MM.1S (cell line): Measurements from ENCODE around the gene STAMBPL1.

Experiments
- DNase-seq: peaks from one replicate; pipeline ENCODE4 v3.0.0-alpha.2; 2015
- H2AFZ ChIP-seq: fragments of 300-600 bp; sonication (generic); 2 replicates; pipeline ENCODE4 v1.6.0; 2016; ENCODE audit warnings: antibody characterized with exemption, low read length
- H3F3A ChIP-seq: fragments of 300-600 bp; sonication (generic); 2 replicates; pipeline ENCODE4 v1.6.1; 2016; ENCODE audit warnings: mild to moderate bottlenecking, antibody characterized with exemption, low read length, moderate library complexity, mixed read lengths; ENCODE audit not compliant: insufficient read depth
- H3K27ac ChIP-seq: fragments of 300-600 bp; sonication (generic); 2 replicates; pipeline ENCODE4 v1.5.1; 2016; ENCODE audit warnings: mild to moderate bottlenecking, low read length
- H3K27me3 ChIP-seq: fragments of 300-600 bp; sonication (generic); replicated peaks from 2 replicates; pipeline ENCODE4 v1.6.0; 2016; ENCODE audit warnings: low read length; ENCODE audit not compliant: insufficient read depth
- H3K36me3 ChIP-seq: fragments of 300-600 bp; sonication (generic); replicated peaks from 2 replicates; pipeline ENCODE4 v1.6.1; 2016; ENCODE audit warnings: mild to moderate bottlenecking, low read length, mixed read lengths; ENCODE audit not compliant: insufficient read depth
- H3K4me1 ChIP-seq: fragments of 300-600 bp; sonication (generic); 2 replicates; pipeline ENCODE4 v1.6.1; 2016; ENCODE audit warnings: low read length, mixed read lengths
- H3K4me2 ChIP-seq: fragments of 300-600 bp; sonication (generic); 2 replicates; pipeline ENCODE4 v1.6.0; 2016; ENCODE audit warnings: low read depth, low read length
- H3K4me3 ChIP-seq: fragments of 300-600 bp; sonication (generic); 2 replicates; pipeline ENCODE4 v1.5.1; 2016; ENCODE audit warnings: low read length, mixed read lengths
- H3K79me2 ChIP-seq: fragments of 300-600 bp; sonication (generic); 2 replicates; pipeline ENCODE4 v1.6.1; 2016; ENCODE audit warnings: mixed run types, low read length, mixed read lengths
- H3K9ac ChIP-seq: fragments of 300-600 bp; sonication (generic); 2 replicates; pipeline ENCODE4 v1.6.1; 2016; ENCODE audit warnings: low read length, mixed read lengths
- H3K9me2 ChIP-seq: fragments of 300-600 bp; sonication (generic); replicated peaks from 2 replicates; pipeline ENCODE4 v1.6.1; 2016; ENCODE audit warnings: mild to moderate bottlenecking, low read length, mixed read lengths; ENCODE audit not compliant: insufficient read depth
- H3K9me3 ChIP-seq: fragments of 300-600 bp; sonication (generic); replicated peaks from 2 replicates; pipeline ENCODE4 v1.6.1; 2016; ENCODE audit warnings: mild to moderate bottlenecking, low read length, mixed read lengths; ENCODE audit not compliant: insufficient read depth
- H4K20me1 ChIP-seq: fragments of 300-600 bp; sonication (generic); 2 replicates; pipeline ENCODE4 v1.6.1; 2016; ENCODE audit warnings: mild to moderate bottlenecking, low read length, moderate library complexity, mixed read lengths; ENCODE audit not compliant: insufficient read depth
- CTCF ChIP-seq: fragments of 300-600 bp; sonication (generic); IDR thresholded peaks from 2 replicates; pipeline ENCODE4 v1.5.1; 2016; ENCODE audit warnings: antibody characterized with exemption, low read length, mixed read lengths
- EZH2 ChIP-seq: fragments of 300-600 bp; sonication (generic); optimal IDR thresholded peaks from 2 replicates; pipeline ENCODE3; 2017; ENCODE audit warnings: low read depth, mild to moderate bottlenecking, antibody characterized with exemption, low read length, mixed read lengths
- EZH2phosphoT487 ChIP-seq: fragments of 300-600 bp; sonication (generic); IDR thresholded peaks from 2 replicates; pipeline ENCODE4 v1.6.1; 2018; ENCODE audit warnings: antibody characterized with exemption, low read length

STAMBPL1 gene

DNA sequence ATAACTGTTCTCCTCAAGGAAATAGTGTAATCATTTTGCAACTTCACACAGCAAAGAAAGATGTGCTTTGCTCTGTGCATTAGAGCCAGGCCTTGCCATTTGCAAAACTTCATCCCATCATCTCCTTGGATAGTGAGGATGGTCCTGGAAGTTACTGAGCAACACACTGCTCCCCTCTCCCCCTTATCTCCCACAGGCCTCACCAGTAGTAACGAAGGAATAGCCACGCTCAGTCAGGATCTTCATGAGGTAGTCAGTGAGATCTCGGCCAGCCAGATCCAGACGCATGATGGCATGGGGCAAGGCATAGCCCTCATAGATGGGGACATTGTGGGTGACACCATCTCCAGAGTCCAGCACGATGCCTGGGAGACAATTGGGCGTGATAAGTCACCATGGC, 61.0 kb downstream of the STAMBPL1 start:
- Histone ChIP-seq H3K9me3 (no peaks in the 10 kb centered on the region), H2AFZ (no peak overlapping the region), H3K36me3 (no peaks in the 10 kb centered on the region), H3F3A (0 out of 2 replicates have a peak, but pooled peaks cover 3% of the 10 kb centered on the region), H4K20me1 (peaks cover 10% of the 10 kb centered on the region; the same call in 1 of the 2 replicates), H3K4me1 (no peaks in the 10 kb centered on the region), H3K4me3 (no peak overlapping the region), H3K9me2 (no peaks in the 10 kb centered on the region), H3K9ac (no peak overlapping the region), H3K79me2 (no peaks in the 10 kb centered on the region), H3K4me2 (no peak overlapping the region), H3K27me3 (peaks cover 68% of the 10 kb centered on the region), H3K27ac (no peak overlapping the region)
- no peak for DNase-seq
- TF ChIP-seq EZH2phosphoT487: no peak
- no peak for TF ChIP-seq EZH2

GRCh38 chr10:88943778-88944177, 63.7 kb downstream of the STAMBPL1 start:
- TF ChIP-seq CTCF (no peak), EZH2phosphoT487 (no peak), EZH2 (no peak)

GRCh38 chr10:88944813-88945212, 64.8 kb downstream of the STAMBPL1 start:
- Histone ChIP-seq H3K4me3 (no peak overlapping the region), H3K9me2 (no peaks in the 10 kb centered on the region), H3K9me3 (no peaks in the 10 kb centered on the region), H3K9ac (no peak overlapping the region), H3F3A (0 out of 2 replicates have a peak, but pooled peaks cover 3% of the 10 kb centered on the region), H4K20me1 (peaks cover 10% of the 10 kb centered on the region; the same call in 1 of the 2 replicates), H3K27ac (no peak overlapping the region), H3K4me2 (no peak overlapping the region), H3K4me1 (no peaks in the 10 kb centered on the region), H3K36me3 (no peaks in the 10 kb centered on the region), H3K27me3 (peaks cover 96% of the 10 kb centered on the region), H2AFZ (no peak overlapping the region), H3K79me2 (no peaks in the 10 kb centered on the region)
- peak; percentile 28 for DNase-seq
- peak; percentile 88; the same call in 1 of the 2 replicates for TF ChIP-seq EZH2phosphoT487
- no peak for TF ChIP-seq EZH2

More at GRCh38 chr10:88943778-88944177, 63.7 kb downstream of the STAMBPL1 start:
- Histone ChIP-seq H3F3A (0 out of 2 replicates have a peak, but pooled peaks cover 3% of the 10 kb centered on the region), H3K4me3 (no peak overlapping the region), H3K79me2 (no peaks in the 10 kb centered on the region), H3K27me3 (peaks cover 92% of the 10 kb centered on the region), H3K4me2 (no peak overlapping the region), H3K9me2 (no peaks in the 10 kb centered on the region), H3K36me3 (no peaks in the 10 kb centered on the region), H3K9me3 (no peaks in the 10 kb centered on the region), H3K27ac (no peak overlapping the region), H4K20me1 (peaks cover 10% of the 10 kb centered on the region; the same call in 1 of the 2 replicates), H2AFZ (no peak overlapping the region), H3K4me1 (no peaks in the 10 kb centered on the region), H3K9ac (no peak overlapping the region)
- DNase-seq: no peak

- DNase-seq: no peak
- no peak overlapping the region for H3K4me3 ChIP-seq
- H3K79me2 ChIP-seq: no peaks in the 10 kb centered on the region
- H3K36me3 ChIP-seq: no peaks in the 10 kb centered on the region
- H3K9ac ChIP-seq: no peak overlapping the region
- 0 out of 2 replicates have a peak, but pooled peaks cover 3% of the 10 kb centered on the region for H3F3A ChIP-seq
- peaks cover 96% of the 10 kb centered on the region for H3K27me3 ChIP-seq
- TF ChIP-seq CTCF (no peak), EZH2 (no peak), EZH2phosphoT487 (no peak)
- no peaks in the 10 kb centered on the region for H3K9me3 ChIP-seq
- H3K27ac ChIP-seq: no peak overlapping the region
- no peaks in the 10 kb centered on the region for H3K9me2 ChIP-seq
- peaks cover 10% of the 10 kb centered on the region; the same call in 1 of the 2 replicates for H4K20me1 ChIP-seq
- H2AFZ ChIP-seq: no peak overlapping the region
- no peaks in the 10 kb centered on the region for H3K4me1 ChIP-seq
- no peak overlapping the region for H3K4me2 ChIP-seq
Observed at GRCh38 chr10:88946200-88946599, 66.2 kb downstream of the STAMBPL1 start.
